ENCODE measurements around the gene GEMIN8. TPM values are rescaled to one million over a fixed set of nuclear protein-coding genes. Genes with fewer than 3 reads are reported as not detected.

The GEMIN8 gene, protein sequence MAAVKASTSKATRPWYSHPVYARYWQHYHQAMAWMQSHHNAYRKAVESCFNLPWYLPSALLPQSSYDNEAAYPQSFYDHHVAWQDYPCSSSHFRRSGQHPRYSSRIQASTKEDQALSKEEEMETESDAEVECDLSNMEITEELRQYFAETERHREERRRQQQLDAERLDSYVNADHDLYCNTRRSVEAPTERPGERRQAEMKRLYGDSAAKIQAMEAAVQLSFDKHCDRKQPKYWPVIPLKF
- total RNA-seq (10 to 100 TPM; 14.8 to 25.3 TPM), polyA plus RNA-seq (10 to 100 TPM; 14.3 to 52.0 TPM)
- long read RNA-seq, donor 1, transcript GEMIN8-203 (4 exons, 1,119 nt): major isoform, 5 of 38 reads
- long read RNA-seq, donor 1, partial matches to known transcripts: 1 of 38 reads
- long read RNA-seq, donor 1, other reads (novel, unspliced or antisense): 32 of 38 reads
- long read RNA-seq, donor 2, partial matches to known transcripts: 1 of 17 reads
- long read RNA-seq, donor 2, other reads (novel, unspliced or antisense): 15 of 17 reads

DNA sequence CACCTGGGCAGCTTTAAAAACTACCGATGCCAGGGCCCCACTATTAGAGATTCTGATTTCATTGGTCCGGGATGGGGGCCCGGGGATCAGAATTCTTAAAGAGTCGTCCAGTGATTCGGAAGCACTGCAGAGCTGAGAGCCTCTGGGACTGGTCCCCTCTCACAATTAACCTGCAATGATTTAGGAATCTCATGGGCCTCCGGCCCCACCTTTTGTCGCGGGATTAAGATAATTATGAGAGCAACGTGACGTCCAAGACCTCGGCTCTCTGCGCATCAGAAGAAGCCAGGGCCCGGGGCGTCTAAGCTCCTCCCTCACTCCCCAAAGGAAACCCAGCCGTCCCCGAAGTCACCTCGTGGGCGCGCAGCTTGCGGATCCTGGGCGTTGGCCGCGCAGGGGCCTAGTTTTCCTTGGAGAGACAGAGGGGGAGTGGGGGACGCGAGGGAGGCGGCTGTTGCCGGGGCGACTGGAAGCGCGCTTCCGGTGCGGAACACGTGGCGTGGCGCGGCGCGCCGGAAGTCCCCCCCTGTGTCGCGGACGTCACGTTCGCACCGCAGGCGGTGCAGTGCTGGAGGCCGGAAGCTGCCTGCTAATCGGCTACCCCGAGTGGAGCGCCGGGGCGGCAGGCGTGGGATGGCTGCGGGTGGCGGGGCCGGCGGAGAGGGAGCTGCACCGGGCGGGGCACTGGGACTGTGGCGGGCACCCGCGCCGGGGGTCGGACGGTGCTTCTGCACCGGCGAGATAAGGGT lies at the start of gene GEMIN8:
Gene GEMIN8, minus strand, starts transcription at position 468 of the 749 bp plus-strand sequence. CDS start 8,414 bp downstream, outside the sequence.
- ATAC-seq (ENCODE audit: low FRiP score) (peak; percentile 98), DNase-seq (peak; percentile 95 to 97)
- H3K9me3 ChIP-seq (ENCODE audit: control insufficient read depth, low read length): no peaks in the 10 kb centered on the region
- no peaks in the 10 kb centered on the region for H3K4me1 ChIP-seq (ENCODE audit: control insufficient read depth in 1 of 2, insufficient read depth in 2 of 2, low read length in 2 of 2)
- 0 to 1% methylated on average over 63 to 67 of the region's 67 CpGs for WGBS, 2 donors
- no peaks in the 10 kb centered on the region for H3K36me3 ChIP-seq (ENCODE audit: control insufficient read depth in 1 of 2, insufficient read depth in 2 of 2, low read length in 1 of 2)
- H3K4me3 ChIP-seq (ENCODE audit: low read length in 2 of 2): peak within 1 kb of the TSS; percentile 80 to 87
- H3K27me3 ChIP-seq (ENCODE audit: control insufficient read depth in 1 of 2, insufficient read depth in 2 of 2, low read length in 1 of 2): no peaks in the 10 kb centered on the region
- intact Hi-C loops (cut with DNase I): loop anchor here (2.0 to 5.0 kb wide), 5 partner anchors 132 to 522 kb away; partner anchors contain the start of gene TCEANC (in 1 of the 2)
- H3K27ac ChIP-seq (ENCODE audit: low read depth in 1 of 2, low read length in 2 of 2): peak within 1 kb of the TSS in 1 of 2 donors; percentile 72

DNA sequence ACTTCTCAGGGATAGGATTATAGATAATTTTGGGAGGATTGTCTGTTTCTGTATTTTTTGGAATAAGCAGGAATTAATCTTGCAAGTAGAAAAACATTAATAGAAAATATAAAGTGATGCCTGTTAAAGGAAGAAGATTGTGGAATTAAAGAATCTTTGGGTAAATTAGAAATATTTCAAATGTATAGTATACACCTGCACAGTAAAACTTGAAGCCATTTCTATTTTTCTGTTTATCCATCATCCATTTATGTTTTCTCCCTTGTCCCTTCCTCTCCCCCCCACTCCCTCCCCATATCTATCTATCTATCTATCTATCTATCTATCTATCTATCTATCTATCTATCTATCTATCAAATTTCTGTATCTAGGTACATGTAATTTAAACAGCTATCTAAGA lies 46.9 kb upstream of the GEMIN8 start:
- Histone ChIP-seq H3K4me3 (ENCODE audit: low read length in 2 of 2) (no peak overlapping the region), H3K27me3 (ENCODE audit: control insufficient read depth in 1 of 2, insufficient read depth in 2 of 2, low read length in 1 of 2) (no peaks in the 10 kb centered on the region), H3K36me3 (ENCODE audit: control insufficient read depth in 1 of 2, insufficient read depth in 2 of 2, low read length in 1 of 2) (no peaks in the 10 kb centered on the region), H3K4me1 (ENCODE audit: control insufficient read depth in 1 of 2, insufficient read depth in 2 of 2, low read length in 2 of 2) (no peaks in the 10 kb centered on the region), H3K27ac (ENCODE audit: low read depth in 1 of 2, low read length in 2 of 2) (no peak overlapping the region), H3K9me3 (ENCODE audit: control insufficient read depth, low read length) (no peaks in the 10 kb centered on the region)
- ATAC-seq (ENCODE audit: low FRiP score) (no peak), DNase-seq (no peak)
- intact Hi-C loops (cut with DNase I): no loop called here

DNA sequence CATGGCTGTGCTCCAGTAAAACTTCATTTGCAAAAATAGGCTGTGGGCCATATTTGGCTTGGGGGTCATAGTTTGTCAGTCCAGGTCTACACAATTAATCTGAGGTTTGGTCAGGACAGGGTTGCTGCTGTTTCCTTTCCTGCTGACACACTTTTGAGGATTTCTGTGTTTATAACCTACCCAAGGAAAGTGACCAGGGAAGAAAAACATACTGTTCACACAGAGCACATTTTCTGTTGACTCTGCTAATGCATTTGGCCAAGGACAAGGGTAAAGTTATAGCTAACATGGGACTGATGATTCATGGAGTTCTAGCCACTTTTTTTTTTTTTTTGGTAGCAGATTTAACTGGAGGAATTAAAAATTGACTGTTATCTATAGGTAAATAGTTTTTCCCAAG lies 43.9 kb upstream of the GEMIN8 start:
- no peak overlapping the region for H3K4me3 ChIP-seq (ENCODE audit: low read length in 2 of 2)
- ATAC-seq (ENCODE audit: low FRiP score) (no peak), DNase-seq (no peak)
- no peaks in the 10 kb centered on the region for H3K4me1 ChIP-seq (ENCODE audit: control insufficient read depth in 1 of 2, insufficient read depth in 2 of 2, low read length in 2 of 2)
- H3K27ac ChIP-seq (ENCODE audit: low read depth in 1 of 2, low read length in 2 of 2): no peak overlapping the region
- H3K36me3 ChIP-seq (ENCODE audit: control insufficient read depth in 1 of 2, insufficient read depth in 2 of 2, low read length in 1 of 2): no peaks in the 10 kb centered on the region
- no peaks in the 10 kb centered on the region for H3K27me3 ChIP-seq (ENCODE audit: control insufficient read depth in 1 of 2, insufficient read depth in 2 of 2, low read length in 1 of 2)
- H3K9me3 ChIP-seq (ENCODE audit: control insufficient read depth, low read length): no peaks in the 10 kb centered on the region
- intact Hi-C loops (cut with DNase I): no loop called here

DNA sequence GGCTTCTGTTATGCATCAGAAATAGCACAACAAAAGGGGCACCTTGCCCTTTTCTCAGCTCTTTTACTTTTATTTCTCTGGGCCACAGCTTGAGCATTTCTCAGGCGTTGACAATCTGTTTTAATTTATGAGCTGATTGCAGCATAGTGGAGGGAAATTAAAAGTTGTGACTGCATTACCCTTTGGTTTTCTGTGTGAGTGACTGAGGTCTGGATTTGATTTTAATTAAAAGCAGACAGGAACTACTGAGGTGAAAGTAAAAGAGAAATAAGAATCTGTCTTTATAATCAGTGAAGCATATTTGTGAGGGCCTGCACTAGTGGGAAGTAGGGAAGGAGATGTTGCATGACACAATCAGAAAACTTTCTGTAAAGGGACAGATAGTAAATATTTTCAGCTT lies 43.4 kb upstream of the GEMIN8 start:
- 12 to 33% methylated on average over 1 of the region's 1 CpG for WGBS, 2 donors
- Histone ChIP-seq H3K36me3 (ENCODE audit: control insufficient read depth in 1 of 2, insufficient read depth in 2 of 2, low read length in 1 of 2) (no peaks in the 10 kb centered on the region), H3K4me3 (ENCODE audit: low read length in 2 of 2) (no peak overlapping the region), H3K9me3 (ENCODE audit: control insufficient read depth, low read length) (no peaks in the 10 kb centered on the region), H3K27ac (ENCODE audit: low read depth in 1 of 2, low read length in 2 of 2) (no peak overlapping the region), H3K4me1 (ENCODE audit: control insufficient read depth in 1 of 2, insufficient read depth in 2 of 2, low read length in 2 of 2) (no peaks in the 10 kb centered on the region), H3K27me3 (ENCODE audit: control insufficient read depth in 1 of 2, insufficient read depth in 2 of 2, low read length in 1 of 2) (no peaks in the 10 kb centered on the region)
- no peak for DNase-seq
- intact Hi-C loops (cut with DNase I): no loop called here
- no peak for ATAC-seq (ENCODE audit: low FRiP score)

DNA sequence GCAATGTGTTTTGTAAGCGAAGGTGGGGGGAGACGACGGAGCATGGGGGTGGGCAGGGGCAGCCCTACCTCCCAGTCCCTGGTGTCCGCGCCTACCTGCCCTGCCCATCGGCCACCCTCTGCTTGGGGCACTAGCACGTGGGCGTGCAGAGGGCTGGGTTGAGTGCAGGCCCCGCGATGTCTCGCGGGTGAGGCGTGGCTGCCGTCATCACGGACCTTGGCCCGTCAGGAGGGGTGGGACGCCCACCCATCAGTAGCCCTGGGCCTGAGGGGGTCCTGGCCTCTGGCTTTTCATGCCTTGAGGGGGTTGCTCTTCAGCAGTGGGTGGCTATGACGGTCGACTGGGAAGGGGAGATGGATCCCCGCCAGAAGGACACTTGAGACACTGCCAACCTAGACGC lies 36.1 kb upstream of the GEMIN8 start:
- no peaks in the 10 kb centered on the region for H3K4me1 ChIP-seq (ENCODE audit: control insufficient read depth in 1 of 2, insufficient read depth in 2 of 2, low read length in 2 of 2)
- H3K27ac ChIP-seq (ENCODE audit: low read depth in 1 of 2, low read length in 2 of 2): no peak overlapping the region
- no peaks in the 10 kb centered on the region for H3K9me3 ChIP-seq (ENCODE audit: control insufficient read depth, low read length)
- intact Hi-C loops (cut with DNase I): no loop called here
- no peak overlapping the region for H3K4me3 ChIP-seq (ENCODE audit: low read length in 2 of 2)
- no peaks in the 10 kb centered on the region for H3K36me3 ChIP-seq (ENCODE audit: control insufficient read depth in 1 of 2, insufficient read depth in 2 of 2, low read length in 1 of 2)
- 85 to 91% methylated on average over 21 of the region's 21 CpGs for WGBS, 2 donors
- DNase-seq (no peak), ATAC-seq (ENCODE audit: low FRiP score) (no peak)
- H3K27me3 ChIP-seq (ENCODE audit: control insufficient read depth in 1 of 2, insufficient read depth in 2 of 2, low read length in 1 of 2): no peaks in the 10 kb centered on the region

DNA sequence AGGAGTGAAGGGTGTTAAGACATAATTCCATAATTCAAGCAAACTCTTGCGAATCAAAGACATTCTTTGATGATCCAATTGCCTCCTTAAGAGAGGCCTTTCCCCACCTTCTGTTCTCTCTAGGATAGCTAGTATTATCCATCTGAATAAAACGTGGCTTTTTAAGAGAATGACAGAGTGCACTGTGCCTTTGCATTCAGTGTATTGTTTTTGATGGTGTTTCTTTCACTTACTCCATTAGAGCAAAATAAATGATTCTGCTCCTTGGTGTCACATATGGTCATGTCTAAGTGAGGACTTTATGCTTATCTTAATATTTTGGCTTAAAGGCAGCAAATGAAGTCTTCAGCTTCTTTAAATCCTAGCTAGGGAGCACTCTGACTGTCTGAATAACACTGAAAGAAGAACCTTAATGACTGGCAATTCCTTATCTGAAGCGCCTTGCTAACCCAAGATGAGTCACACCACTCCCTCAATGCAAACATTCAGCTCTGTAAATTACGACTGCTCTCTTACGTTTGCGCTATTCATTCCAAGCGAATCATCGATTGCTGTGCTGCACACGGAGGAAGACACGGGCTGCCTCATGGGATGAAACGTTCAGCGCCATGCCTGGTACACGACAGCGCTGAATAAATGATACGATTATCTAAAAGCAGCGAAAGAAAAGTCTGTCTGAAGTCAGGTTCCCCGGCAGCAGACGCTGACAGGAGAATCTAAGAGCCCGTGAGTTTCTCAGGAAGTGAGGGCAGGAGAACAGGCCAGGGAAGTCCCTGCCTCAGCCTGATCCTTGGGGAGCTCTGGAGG lies 35.1 kb upstream of the GEMIN8 start:
- intact Hi-C loops (cut with DNase I): no loop called here
- ATAC-seq (ENCODE audit: low FRiP score) (no peak), DNase-seq (no peak)
- no peaks in the 10 kb centered on the region for H3K4me1 ChIP-seq (ENCODE audit: control insufficient read depth in 1 of 2, insufficient read depth in 2 of 2, low read length in 2 of 2)
- no peaks in the 10 kb centered on the region for H3K9me3 ChIP-seq (ENCODE audit: control insufficient read depth, low read length)
- H3K36me3 ChIP-seq (ENCODE audit: control insufficient read depth in 1 of 2, insufficient read depth in 2 of 2, low read length in 1 of 2): no peaks in the 10 kb centered on the region
- H3K27ac ChIP-seq (ENCODE audit: low read depth in 1 of 2, low read length in 2 of 2): no peak overlapping the region
- H3K4me3 ChIP-seq (ENCODE audit: low read length in 2 of 2): no peak overlapping the region
- H3K27me3 ChIP-seq (ENCODE audit: control insufficient read depth in 1 of 2, insufficient read depth in 2 of 2, low read length in 1 of 2): no peaks in the 10 kb centered on the region
- 65 to 74% methylated on average over 19 of the region's 19 CpGs for WGBS, 2 donors

DNA sequence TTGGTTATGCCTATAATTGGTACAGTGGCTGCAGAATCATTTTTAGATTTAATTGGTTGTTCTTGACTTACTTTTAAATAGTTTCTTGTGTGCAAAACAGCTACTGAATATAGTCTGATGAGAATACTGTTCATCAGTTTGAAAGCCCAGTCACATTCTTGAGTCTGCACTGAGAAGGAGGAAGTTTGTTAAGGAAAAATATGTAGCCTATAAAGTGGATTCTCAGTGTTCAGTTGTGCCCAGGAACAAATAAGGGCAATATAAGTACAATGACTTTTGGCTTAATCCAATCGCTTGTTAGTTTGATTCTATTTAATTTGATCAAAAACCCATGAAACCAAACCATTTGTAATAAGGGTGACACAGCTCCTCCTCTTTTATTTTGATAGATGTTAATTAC lies 32.8 kb upstream of the GEMIN8 start:
- DNase-seq: no peak
- WGBS, 2 donors: 91 to 100% methylated on average over 1 of the region's 1 CpG

DNA sequence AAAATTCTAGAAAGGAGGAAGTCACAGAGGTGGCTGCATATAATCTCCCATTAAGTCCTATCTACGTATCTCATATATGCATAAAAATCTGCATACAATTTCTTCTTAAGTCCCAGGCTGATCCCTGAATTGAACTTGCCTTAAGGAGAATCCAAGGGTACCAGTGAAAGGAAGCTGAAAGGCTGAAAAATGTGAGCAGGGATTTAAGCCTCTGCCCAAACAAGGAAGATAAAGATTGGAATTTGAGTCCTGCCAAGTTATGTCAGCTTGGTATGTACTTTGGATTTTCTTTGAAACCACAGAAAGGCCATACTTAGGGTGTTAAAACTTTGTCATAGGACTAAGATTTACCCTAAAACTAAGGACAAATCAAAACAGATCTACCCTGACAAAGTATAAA lies 26.5 kb upstream of the GEMIN8 start:
- ATAC-seq (ENCODE audit: low FRiP score) (no peak), DNase-seq (no peak)
- H3K9me3 ChIP-seq (ENCODE audit: control insufficient read depth, low read length): no peaks in the 10 kb centered on the region
- 50 to 67% methylated on average over 1 of the region's 1 CpG for WGBS, 2 donors
- no peaks in the 10 kb centered on the region for H3K36me3 ChIP-seq (ENCODE audit: control insufficient read depth in 1 of 2, insufficient read depth in 2 of 2, low read length in 1 of 2)
- H3K4me3 ChIP-seq (ENCODE audit: low read length in 2 of 2): no peak overlapping the region
- no peak overlapping the region for H3K27ac ChIP-seq (ENCODE audit: low read depth in 1 of 2, low read length in 2 of 2)
- no peaks in the 10 kb centered on the region for H3K27me3 ChIP-seq (ENCODE audit: control insufficient read depth in 1 of 2, insufficient read depth in 2 of 2, low read length in 1 of 2)
- no peaks in the 10 kb centered on the region for H3K4me1 ChIP-seq (ENCODE audit: control insufficient read depth in 1 of 2, insufficient read depth in 2 of 2, low read length in 2 of 2)
- intact Hi-C loops (cut with DNase I): no loop called here

More for the DNA sequence above, 32.8 kb upstream of the GEMIN8 start:
- ATAC-seq (ENCODE audit: low FRiP score): no peak
- intact Hi-C loops (cut with DNase I): no loop called here
- Histone ChIP-seq H3K4me1 (ENCODE audit: control insufficient read depth in 1 of 2, insufficient read depth in 2 of 2, low read length in 2 of 2) (no peaks in the 10 kb centered on the region), H3K27ac (ENCODE audit: low read depth in 1 of 2, low read length in 2 of 2) (no peak overlapping the region), H3K4me3 (ENCODE audit: low read length in 2 of 2) (no peak overlapping the region), H3K36me3 (ENCODE audit: control insufficient read depth in 1 of 2, insufficient read depth in 2 of 2, low read length in 1 of 2) (no peaks in the 10 kb centered on the region), H3K27me3 (ENCODE audit: control insufficient read depth in 1 of 2, insufficient read depth in 2 of 2, low read length in 1 of 2) (no peaks in the 10 kb centered on the region), H3K9me3 (ENCODE audit: control insufficient read depth, low read length) (no peaks in the 10 kb centered on the region)

All from aorta (tissue), 5 donors.